Upper lobe of left lung (tissue), 6 donors: ENCODE data around the gene HDHD5. TPM values are rescaled to one million over a fixed set of nuclear protein-coding genes. Genes with fewer than 3 reads are reported as not detected.
A peak's percentile ranks its signal among the peaks of the same experiment; 100 is the strongest.

Experiments used
- ATAC-seq, 2 donors: fragments of 200-7000 bp; cut with Tn5 transposase; one replicate each; pipeline ENCODE4 v1.9.1; 2022; ENCODE audit warnings: mild to moderate bottlenecking in 2 of 2, moderate library complexity in 2 of 2; ENCODE audit not compliant: low FRiP score in 2 of 2
- DNase-seq, 2 donors: peaks; one replicate each; pipeline ENCODE4 v3.0.0-alpha.2; 2019 to 2020
- H3K27ac ChIP-seq, 4 donors: fragments of 200-600 bp; sonication (generic); one replicate each; pipeline ENCODE4 v1.5.1; 2016 to 2019
- H3K27me3 ChIP-seq, 4 donors: fragments of 200-600 bp; sonication (generic); one replicate each; pipeline ENCODE4 v1.5.1; 2017 to 2019
- H3K36me3 ChIP-seq, 4 donors: fragments of 200-600 bp; sonication (generic); one replicate each; pipeline ENCODE4 v1.5.1; 2016 to 2019
- H3K4me1 ChIP-seq, 4 donors: fragments of 200-600 bp; sonication (generic); one replicate each; pipeline ENCODE4 v1.5.1; 2018 to 2019
- H3K4me3 ChIP-seq, 4 donors: fragments of 200-600 bp; sonication (generic); one replicate each; pipeline ENCODE4 v1.5.1; 2017 to 2019; ENCODE audit warnings: mild to moderate bottlenecking in 2 of 4, moderate library complexity in 1 of 4
- H3K9me3 ChIP-seq, 4 donors: fragments of 200-600 bp; sonication (generic); one replicate each; pipeline ENCODE4 v1.5.1; 2018 to 2019
- CTCF ChIP-seq, 6 experiments: fragments of 450-650 bp in 4 of 6; fragments of 200-600 bp in 2 of 6; sonication (generic) in 2 of 6; IDR thresholded peaks; one replicate each; pipeline ENCODE4 v1.5.1; 2016 to 2019; ENCODE audit warnings: antibody characterized with exemption in 6 of 6
- EP300 ChIP-seq, 4 donors: sonication (generic); formaldehyde crosslinking; IDR thresholded peaks; one replicate each; pipeline ENCODE4 v1.5.1; 2017; ENCODE audit warnings: antibody characterized with exemption in 4 of 4, control low read depth in 2 of 4
- POLR2A ChIP-seq, 4 donors: fragments of 450-650 bp; IDR thresholded peaks; one replicate each; pipeline ENCODE4 v1.5.1; 2016 to 2017; ENCODE audit warnings: antibody characterized with exemption in 4 of 4, mild to moderate bottlenecking in 2 of 4
- POLR2AphosphoS5 ChIP-seq, 2 donors: sonication (generic); formaldehyde crosslinking; IDR thresholded peaks; one replicate each; pipeline ENCODE4 v1.5.1; 2017; ENCODE audit warnings: antibody characterized with exemption in 2 of 2
- whole genome bisulfite sequencing, 2 donors: methylation state at CpG; one replicate each; pipeline ENCODE4 v1.1.5; 2017 to 2018; 5-methylcytosine and 5-hydroxymethylcytosine counted together
- total RNA-seq, 6 donors: library from RNA; depleted of rRNA in 4 of 6; stranded (reverse); fragments of >200 nt in 4 of 6; gene quantifications; one replicate each; pipeline versions ENCODE4 v1.1.0 to v1.2.1, GENCODE V29; 2016 to 2021
- donor health status: DM: no; HTN: no; CAD: no; lungs with moderate emphysema.
- donor health status: DM: no; HTN: yes; CAD: no; lungs with severe emphysema.

The HDHD5 gene
- total RNA-seq, 6 donors from 2014 or later, result 28.0 to 47.1 (median 34.3) TPM

- WGBS, 2 donors, result 73 to 90% methylated on average over 3 of the region's 3 CpGs
- Histone ChIP-seq H3K4me1 (peaks cover 6 to 12% (median 10%) of the 10 kb centered on the region in 4 donors), H3K27me3 (no peaks in the 10 kb centered on the region), H3K36me3 (no peaks in the 10 kb centered on the region), H3K9me3 (no peaks in the 10 kb centered on the region), H3K27ac (no peak overlapping the region), H3K4me3 (no peak overlapping the region)
- TF ChIP-seq EP300 (IDR thresholded peaks at IDR 0.05) (no peak), POLR2AphosphoS5 (IDR thresholded peaks at IDR 0.05) (no peak), CTCF (IDR thresholded peaks at IDR 0.05) (peak in 1 of 6 experiments; percentile 9), POLR2A (IDR thresholded peaks at IDR 0.05) (no peak)
- ATAC-seq (no peak), DNase-seq (no peak)
Measured at GRCh38 chr22:17164392-17165024, 5.4 kb upstream of the HDHD5 start.

DNA sequence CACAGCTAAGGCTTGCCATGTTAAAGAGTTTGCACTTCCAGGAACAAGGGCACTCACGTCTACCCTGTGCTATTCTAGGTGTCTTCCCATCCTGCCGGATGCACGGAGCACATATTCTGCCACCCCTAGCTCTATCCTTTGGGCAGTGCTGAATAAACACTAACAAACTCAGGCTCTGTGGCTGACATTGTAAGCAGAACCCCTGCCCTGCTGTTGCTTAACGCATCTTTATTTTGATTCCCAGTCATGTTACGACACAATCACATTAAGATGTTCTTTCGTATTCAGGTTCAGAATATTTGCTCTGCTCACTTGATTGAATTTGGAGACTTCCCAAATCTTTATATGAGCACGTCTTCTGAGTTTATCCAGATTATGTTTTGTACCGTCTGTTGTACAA is 3.7 kb upstream of the HDHD5 start:
- H3K9me3 ChIP-seq, result no peaks in the 10 kb centered on the region
- peaks cover 11 to 24% (median 18%) of the 10 kb centered on the region in 4 donors for H3K4me1 ChIP-seq
- no peak for TF ChIP-seq CTCF (IDR thresholded peaks at IDR 0.05)
- TF ChIP-seq EP300 (IDR thresholded peaks at IDR 0.05), result no peak
- TF ChIP-seq POLR2A (IDR thresholded peaks at IDR 0.05), result no peak
- TF ChIP-seq POLR2AphosphoS5 (IDR thresholded peaks at IDR 0.05), result no peak
- H3K27me3 ChIP-seq, result no peaks in the 10 kb centered on the region
- 78 to 92% methylated on average over 8 of the region's 8 CpGs for WGBS, 2 donors
- no peak overlapping the region for H3K4me3 ChIP-seq
- ATAC-seq (no peak), DNase-seq (no peak)
- no peak overlapping the region for H3K27ac ChIP-seq
- H3K36me3 ChIP-seq, result no peaks in the 10 kb centered on the region

DNA sequence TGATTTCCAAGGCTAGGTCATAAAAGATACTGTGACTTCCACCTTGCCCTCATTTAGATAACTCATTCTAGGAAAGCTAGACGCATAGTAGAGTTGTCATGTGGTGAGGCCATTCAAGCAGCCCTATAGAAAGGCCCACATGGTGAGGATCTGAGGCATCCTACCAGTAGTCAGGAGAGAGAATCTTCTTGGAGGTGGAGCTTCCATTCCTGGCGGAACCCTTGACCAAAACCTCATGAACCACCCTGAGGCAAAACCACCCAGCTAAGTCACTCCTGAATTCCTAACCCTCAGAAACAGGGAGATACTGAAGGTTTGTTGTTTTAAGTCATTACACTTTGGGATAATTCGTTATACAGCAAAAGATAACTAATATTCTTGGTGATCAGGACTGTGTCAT is 2.9 kb upstream of the HDHD5 start:
- DNase-seq, result no peak
- Histone ChIP-seq H3K36me3 (no peaks in the 10 kb centered on the region), H3K27ac (no peak overlapping the region), H3K4me3 (no peak overlapping the region), H3K27me3 (no peaks in the 10 kb centered on the region), H3K4me1 (peaks cover 17 to 28% (median 21%) of the 10 kb centered on the region in 4 donors), H3K9me3 (no peaks in the 10 kb centered on the region)
- WGBS, 2 donors, result 95% methylated on average over 3 of the region's 3 CpGs
- TF ChIP-seq CTCF (IDR thresholded peaks at IDR 0.05) (no peak), POLR2A (IDR thresholded peaks at IDR 0.05) (no peak), EP300 (IDR thresholded peaks at IDR 0.05) (no peak), POLR2AphosphoS5 (IDR thresholded peaks at IDR 0.05) (no peak)
- no peak for ATAC-seq

- no peaks in the 10 kb centered on the region for H3K27me3 ChIP-seq
- H3K27ac ChIP-seq, result peak overlapping the region; percentile 85 to 92 (median 90)
- H3K36me3 ChIP-seq, result no peaks in the 10 kb centered on the region
- peak; percentile 49 to 88 for DNase-seq
- WGBS, 2 donors, result 14 to 16% methylated on average over 23 to 33 of the region's 35 CpGs
- ATAC-seq, result peak; percentile 47 to 49
- H3K9me3 ChIP-seq, result no peaks in the 10 kb centered on the region
- peak overlapping the region; percentile 65 to 89 (median 78) for H3K4me3 ChIP-seq
- TF ChIP-seq EP300 (IDR thresholded peaks at IDR 0.05) (no peak), POLR2AphosphoS5 (IDR thresholded peaks at IDR 0.05) (no peak), CTCF (IDR thresholded peaks at IDR 0.05) (peak in 1 of 6 experiments; percentile 4), POLR2A (IDR thresholded peaks at IDR 0.05) (peak in 1 of 4 donors; percentile 15)
- H3K4me1 ChIP-seq, result peaks cover 22 to 44% (median 25%) of the 10 kb centered on the region in 4 donors
Measured at GRCh38 chr22:17159504-17159951, 451 bp upstream of the HDHD5 start.

DNA sequence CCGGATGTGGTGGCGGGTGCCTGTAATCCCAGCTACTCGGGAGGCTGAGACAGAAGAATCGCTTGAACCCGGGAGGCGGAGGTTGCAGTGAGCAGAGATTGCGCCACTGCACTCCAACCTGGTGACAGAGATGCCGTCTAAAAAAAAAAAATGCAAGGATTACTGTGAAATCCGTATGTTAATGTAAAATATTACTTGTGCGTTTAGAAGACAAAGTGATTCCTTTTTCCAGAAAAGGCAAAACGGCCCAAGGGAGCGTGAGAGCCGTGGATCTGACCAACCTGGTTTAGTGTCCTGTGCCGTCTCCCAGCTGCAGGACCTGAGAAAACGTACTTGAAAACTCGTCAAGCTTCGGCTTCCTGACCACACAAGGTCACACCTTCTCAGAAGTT is 905 bp downstream of the HDHD5 start:
- H3K36me3 ChIP-seq, result no peaks in the 10 kb centered on the region
- H3K27ac ChIP-seq, result peak overlapping the region; percentile 85 to 92 (median 90)
- 47 to 48% methylated on average over 16 to 17 of the region's 17 CpGs for WGBS, 2 donors
- peaks cover 22 to 44% (median 25%) of the 10 kb centered on the region in 4 donors for H3K4me1 ChIP-seq
- DNase-seq (no peak), ATAC-seq (no peak)
- no peaks in the 10 kb centered on the region for H3K9me3 ChIP-seq
- no peak for TF ChIP-seq POLR2A (IDR thresholded peaks at IDR 0.05)
- TF ChIP-seq EP300 (IDR thresholded peaks at IDR 0.05), result no peak
- no peak for TF ChIP-seq POLR2AphosphoS5 (IDR thresholded peaks at IDR 0.05)
- peak overlapping the region; percentile 66 to 89 (median 78) for H3K4me3 ChIP-seq
- no peaks in the 10 kb centered on the region for H3K27me3 ChIP-seq
